ENCODE measurements around the gene SLC1A5.
"Not testable (repeated sequence)": the region's sequence is repeated elsewhere in the genome, so short reads cannot be mapped to it uniquely, and the experiment has no call there.

SLC1A5 gene

DNA sequence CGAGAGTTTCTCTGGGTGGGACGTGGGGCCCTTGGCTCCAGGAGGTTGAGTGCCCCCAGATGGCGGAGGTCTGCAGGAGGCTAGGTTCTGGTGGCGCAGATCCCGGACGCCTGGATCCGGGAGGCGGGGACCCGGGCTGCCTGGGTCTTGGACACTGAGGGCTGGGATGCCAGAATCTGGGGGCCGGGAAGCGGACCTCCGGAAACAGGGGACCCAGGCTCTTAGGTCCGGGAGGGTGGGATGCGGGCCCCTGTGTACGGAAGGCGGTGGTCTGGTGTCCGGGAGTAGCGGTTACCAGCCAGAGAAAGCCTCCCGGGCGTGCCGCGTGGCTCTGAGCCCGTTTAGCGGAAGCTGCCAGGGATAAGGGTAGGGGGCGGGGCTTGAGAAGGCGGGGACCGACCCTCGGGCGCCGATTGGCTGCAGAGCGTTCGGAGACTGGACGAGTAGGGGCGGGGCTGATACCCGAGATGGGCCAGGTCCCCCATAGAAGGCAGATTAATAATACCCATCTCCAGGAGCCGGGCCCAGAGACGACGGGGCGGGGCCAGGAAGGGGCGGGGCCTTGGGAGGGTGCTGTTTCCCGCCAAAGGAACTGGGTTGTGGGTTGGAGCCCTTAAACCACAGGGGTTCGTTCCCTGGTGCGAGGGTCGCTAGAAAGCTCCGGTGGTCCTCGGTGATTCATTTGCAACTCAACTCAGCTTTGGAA lies at the start of gene SLC1A5:
Gene SLC1A5, minus strand, starts transcription at position 333 of the 706 bp plus-strand sequence. CDS start 629 bp downstream, outside the sequence.
- peak; percentile 99 for DNase-seq (ENCODE audit: low spot score)

DNA sequence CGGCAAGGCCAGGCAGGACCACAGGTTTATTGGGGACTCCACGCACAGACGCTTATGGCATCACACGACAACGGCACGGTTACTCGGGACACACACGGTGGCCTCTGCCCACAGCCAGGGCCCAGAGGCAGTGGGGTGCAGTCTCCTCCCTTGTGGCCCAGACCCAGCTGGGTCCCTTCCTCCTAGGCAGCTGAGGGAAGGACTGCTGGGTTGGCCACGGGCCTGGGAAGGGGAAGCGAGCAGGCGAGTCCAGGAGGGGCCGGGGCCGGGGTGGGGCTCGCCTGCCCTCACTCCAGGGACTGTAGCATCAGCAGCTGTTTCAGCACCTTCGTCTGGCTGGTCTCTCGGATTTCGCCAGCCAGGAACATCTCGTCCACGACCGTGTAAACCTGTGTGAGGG lies 49.8 kb upstream of the SLC1A5 start:
- DNase-seq (ENCODE audit: low spot score) = no peak

DNA sequence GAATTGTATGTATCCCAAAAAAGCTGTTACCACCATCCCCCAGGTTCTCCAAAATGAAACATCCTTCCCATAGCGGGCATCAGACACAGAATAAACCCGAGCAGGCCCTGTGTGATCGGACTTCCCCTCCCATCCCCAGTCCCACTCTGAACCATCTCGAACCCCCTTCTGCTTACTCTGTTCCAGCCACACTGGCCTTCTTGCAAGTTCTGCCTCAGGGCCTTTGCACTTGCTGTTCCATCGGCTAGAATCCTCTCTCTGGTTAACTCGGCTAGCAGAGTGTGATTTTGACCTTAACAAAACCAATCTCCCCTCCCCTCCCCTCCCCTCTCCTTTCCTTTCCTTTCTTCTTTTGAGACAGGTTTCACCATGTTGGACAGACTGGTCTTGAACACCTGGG lies 46.6 kb upstream of the SLC1A5 start:
- DNase-seq (ENCODE audit: low spot score) = no peak

DNA sequence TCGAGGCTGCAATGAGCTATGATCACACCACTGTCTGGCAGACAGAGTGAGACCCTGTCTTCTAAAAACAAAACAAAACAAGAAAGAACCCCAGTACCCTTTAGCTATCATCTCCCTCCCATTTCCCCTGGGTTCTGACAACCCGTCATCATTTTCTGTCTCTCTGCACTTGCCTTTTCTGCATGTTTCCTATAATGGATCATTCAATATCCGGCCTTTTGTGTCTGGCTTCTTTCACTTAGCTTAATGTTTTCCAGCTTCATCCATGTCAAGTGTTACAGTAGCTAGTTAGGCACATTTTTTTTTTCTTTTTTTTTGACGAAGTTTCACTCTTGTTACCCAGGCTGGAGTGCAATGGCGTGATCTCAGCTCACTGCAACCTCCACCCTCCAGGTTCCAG lies 45.7 kb upstream of the SLC1A5 start:
- DNase-seq (ENCODE audit: low spot score) = no peak

DNA sequence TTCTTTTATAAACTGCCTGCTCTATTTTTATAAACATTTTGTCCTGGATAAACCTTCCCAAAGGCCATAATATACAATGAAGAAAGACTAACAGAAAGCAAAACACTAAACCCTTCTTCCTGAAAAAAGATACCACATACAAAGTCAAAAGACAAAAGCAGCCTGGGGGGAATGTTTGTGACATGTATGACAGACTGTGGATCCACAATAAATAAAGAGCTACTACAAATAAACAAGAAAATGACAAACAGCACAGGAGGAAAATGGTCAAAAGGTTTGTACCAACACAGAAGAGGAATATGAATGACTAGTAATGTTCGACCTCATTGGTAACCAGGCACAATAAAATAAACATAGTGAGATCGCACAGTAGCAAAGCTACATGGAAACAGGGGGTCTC lies 42.5 kb upstream of the SLC1A5 start:
- DNase-seq (ENCODE audit: low spot score) = no peak

DNA sequence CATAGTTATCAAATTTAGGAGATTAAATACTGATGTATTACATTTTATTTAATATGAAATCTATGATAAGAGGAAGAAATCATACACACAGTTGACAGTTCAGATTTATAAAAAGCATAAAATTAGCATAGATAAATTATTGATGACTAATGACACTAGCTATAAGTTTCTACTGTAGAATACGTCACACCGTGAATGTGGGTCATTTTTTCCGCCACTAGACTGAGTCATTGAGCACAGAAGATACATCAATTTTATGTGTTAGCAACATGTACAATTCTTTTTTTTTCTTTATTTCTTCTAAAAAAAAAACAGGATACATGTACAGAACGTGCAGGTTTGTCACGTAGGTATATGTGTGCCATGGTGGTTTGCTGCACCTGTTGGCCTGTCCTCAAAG lies 40.1 kb upstream of the SLC1A5 start:
- no peak for DNase-seq (ENCODE audit: low spot score)

DNA sequence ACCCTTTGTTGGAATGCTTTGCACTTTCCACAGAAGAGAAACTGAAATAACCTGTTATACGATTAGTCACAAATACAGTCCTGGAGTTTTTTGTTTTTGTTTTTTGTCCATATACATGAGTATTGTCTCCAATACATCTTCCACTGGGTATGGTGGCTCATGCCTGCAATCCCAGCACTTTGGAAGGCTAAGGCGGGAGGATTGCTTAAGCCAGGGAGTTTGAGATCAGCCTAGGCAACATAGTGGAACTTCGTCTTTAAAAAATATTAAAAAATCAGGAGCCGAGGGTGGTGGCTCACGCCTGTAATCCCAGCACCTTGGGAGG lies 37.3 kb upstream of the SLC1A5 start:
- no peak for DNase-seq (ENCODE audit: low spot score)

DNA sequence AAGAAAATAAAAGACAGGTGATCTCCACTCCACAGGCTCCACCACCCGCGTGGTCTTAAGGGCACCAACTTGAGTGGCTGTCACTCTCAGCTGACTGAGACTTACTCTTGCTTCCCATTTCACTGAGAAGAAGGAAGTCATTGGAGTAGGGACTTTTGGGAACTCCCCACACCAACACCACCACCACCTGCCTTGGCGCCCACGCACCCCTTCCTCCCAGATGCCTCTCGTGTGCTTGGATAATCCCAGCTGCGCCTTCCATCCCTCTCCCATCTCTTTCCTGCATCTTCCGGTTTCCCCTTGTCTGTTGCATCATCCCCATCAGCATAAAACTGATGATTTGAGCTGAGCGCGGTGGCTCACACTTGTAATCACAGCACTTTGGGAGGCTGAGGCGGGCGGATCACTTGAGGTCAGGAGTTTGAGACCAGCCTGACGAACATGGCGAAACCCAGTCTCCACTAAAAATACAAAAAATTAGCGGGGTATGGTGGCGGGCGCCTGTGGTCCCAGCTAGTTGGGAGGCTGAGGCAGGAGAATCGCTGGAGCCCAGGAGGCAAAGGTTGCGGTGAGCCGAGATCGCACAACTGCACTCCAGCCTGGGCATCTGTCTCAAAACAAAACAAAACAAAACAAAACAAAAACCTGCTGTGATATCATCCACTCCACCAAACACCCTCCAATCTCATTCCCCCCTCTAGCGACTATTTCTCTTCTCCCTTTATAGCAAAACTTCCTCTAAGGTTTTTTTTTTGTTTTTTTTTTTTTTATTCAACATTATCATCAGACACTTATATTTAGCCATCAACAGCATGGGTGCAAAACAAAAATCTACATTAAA lies 36.7 kb upstream of the SLC1A5 start:
- DNase-seq (ENCODE audit: low spot score) = no peak

DNA sequence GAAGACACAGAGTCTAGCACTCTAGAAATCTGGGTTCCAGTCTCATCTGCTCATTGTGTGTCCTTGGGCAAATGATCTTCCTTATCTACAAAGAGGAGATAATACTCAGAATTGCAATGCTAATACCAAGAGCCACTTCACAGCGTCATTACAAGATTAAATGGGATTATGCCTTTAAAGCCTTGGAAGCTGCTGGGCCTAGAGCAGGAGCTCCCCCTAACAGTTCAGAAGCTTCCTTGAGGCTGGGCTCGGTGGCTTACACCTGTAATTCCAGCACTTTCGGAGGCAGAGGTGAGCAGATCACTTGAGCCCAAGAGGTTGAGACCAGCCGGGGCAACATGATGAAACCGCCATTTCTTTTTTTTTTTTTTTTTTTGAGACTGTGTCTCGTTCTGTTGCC lies 34.7 kb upstream of the SLC1A5 start:
- no peak for DNase-seq (ENCODE audit: low spot score)

DNA sequence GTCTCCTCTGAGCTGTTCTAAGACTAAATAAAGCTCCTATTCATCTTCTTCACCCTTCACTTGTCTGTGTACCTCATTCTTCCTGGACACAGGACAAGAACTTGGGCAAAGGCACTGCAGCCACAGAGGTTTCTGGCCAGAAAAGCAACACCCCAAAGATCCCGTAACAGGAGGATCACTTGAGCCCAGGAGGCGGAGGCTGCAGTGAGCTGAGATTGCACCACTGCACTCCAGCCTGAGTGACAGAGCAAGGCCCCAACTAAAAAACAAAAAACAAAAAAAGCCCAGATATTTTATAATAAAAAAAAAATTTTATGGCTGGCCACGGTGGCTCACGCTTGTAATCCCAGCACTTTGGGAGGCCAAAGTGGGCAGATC lies 34.0 kb upstream of the SLC1A5 start:
- not testable (repeated sequence) for DNase-seq (ENCODE audit: low spot score)

DNA sequence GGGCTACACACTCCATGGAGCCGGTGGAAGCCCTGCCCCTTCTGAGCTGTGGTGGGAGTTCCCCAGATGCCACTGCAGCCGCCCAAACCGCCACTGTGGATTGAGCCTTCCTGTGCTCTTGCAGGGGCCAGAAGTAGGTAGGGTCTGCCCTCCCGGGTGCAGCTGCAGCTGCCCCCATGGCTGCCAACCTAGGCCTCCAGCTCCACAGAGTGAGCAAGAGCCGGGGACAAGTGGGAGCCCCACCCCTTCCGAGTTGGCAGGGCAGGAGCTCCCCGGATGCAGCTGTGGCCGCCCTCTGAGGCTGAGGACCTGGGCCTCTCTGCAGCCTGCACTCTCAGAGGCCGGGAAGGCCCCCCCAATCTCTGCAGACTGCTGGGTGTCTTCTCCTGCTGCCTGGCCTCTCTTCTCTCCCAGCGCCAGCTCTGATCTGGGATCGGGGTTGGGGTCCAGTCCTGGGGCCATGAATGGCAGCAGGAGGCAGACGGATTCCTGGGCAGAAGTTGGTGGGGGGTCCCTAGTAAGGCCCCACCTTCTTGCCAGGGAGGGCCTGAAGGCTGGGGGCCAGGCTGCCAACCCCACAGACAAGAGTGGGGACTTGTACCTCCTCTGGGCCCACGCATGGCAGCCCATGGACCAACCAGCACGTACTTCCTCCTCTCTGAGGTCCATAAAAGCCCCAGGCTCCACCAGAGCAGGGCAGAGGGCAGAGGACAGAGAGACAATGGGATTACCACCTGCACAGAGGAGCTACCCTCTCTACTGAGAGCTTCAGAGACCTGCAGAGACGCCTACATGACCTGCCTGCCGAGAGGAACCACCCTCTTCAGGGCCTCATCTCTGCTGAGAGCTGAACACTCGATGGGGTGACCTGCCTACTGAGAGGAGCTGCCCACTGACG lies 33.4 kb upstream of the SLC1A5 start:
- DNase-seq (ENCODE audit: low spot score) = no peak

DNA sequence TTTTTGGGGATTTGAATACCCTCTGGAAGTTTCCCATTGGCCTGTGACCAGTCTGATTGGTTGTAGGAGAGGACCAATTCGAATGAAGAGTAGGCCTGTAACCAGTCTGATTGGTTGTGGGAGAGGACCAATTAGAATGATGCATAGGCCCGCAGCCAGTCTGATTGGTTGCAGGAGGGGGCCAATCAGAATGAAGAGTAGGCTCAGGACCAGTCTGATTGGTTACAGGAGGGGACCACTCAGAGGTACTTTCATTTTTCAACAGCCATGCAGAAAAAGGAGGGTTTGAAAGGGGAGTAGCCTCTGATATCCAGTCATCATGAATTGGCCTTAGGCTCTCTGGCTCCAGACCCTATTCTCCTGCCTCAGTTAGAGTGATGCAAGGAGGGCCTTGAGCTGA lies 30.4 kb upstream of the SLC1A5 start:
- no peak for DNase-seq (ENCODE audit: low spot score)

DNA sequence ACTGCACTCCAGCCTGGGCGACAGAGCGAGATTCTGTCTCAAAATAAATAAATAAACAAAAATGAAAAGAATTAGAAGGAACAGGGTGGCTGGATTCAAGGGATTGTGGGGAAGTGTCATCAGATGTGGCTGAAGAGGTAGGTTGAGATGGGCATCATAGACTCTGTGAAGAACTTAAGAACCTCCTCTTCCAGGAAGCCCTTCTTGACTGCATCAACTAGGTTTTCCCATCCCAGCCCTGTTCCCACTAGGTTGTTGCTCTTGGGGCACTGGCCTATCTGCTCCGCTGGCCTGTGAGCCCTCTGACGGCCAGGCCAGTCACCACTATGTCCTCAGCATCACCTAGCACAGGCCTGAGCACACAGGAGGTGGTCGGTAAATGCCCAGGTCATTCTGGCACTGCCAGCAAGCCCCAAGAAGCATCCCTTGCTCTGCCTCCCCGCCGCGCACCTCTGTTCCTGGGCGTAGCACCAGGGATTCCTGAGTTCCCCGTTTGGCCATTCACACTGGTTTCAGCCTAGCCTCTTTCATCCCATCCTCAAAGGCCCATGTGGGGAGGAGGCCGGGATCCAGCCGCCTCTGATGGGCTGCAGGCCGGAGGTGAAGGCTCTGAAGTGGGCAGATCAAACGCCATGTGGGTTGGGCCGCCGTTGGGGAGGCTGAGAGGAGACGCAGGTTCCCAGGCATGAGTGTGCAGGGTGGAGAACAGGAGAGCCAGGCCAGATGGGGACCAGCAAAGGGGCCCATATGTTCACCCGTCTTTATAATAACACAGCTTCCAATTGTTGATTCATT lies 27.6 kb upstream of the SLC1A5 start:
- DNase-seq (ENCODE audit: low spot score) = no peak

DNA sequence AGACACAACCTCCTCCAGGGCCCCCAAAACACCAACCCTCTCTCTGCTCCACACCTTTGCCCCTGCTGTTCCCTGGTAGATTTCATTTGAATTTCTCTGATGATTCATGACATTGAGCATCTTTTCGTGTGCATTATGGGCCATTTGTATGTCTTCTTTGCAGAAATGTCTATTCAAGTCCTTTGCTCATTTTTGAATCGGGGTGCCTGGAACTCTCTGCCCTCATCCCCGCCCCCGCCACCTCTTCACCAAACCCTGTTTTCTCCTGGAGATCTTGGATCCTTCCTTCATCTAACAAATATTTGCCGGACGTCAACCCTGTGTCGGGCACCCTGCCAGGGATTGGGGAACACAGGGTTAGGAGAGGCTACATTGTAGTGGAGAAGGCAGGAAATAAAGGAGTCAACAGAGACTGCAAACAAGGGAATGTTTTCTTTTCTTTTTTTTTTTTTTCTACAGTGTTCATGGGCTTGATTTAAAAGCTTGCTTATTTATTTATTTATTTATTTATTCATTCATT lies 25.5 kb upstream of the SLC1A5 start:
- DNase-seq (ENCODE audit: low spot score) = no peak

DNA sequence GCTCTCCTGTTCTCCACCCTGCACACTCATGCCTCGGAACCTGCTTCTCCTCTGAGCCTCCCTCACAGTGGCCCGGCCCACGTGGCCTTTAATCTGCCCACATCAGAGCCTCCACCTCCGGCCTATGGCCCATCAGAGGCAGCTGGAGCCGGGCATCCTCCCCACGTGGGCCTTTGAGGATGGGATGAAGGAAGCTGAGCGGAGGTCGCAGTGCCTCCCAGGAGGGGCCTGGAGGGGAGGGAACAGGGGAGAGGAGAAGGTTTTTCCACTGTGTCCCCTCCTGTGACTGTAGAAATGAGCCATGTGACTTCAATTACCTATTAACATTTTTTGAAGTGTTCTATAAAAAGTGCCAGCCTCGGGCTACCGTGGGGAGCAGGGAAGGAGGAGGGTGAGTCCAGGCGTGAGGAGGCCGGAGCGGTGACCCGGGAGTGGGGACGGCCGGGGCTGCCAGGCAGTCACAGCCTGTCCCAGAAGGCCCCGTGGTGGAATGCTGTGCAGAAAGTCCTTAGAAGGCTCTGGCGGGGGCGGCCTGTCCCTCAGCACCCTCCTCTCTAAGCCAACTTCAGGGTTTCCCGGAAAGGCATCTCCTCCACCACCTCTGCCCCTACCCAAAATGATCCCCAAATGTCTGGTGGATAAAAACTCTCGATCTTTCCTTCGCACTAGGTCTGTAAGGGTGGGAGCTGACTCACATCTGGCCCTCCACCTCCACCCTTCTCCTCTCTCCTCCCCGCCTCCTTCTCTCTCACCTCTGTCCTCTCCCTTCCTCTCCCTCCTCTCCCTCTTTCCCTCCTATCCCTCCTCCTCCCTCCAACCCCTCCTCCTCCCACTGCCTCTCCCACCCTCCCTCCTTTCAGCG lies 24.8 kb upstream of the SLC1A5 start:
- DNase-seq (ENCODE audit: low spot score) = no peak

DNA sequence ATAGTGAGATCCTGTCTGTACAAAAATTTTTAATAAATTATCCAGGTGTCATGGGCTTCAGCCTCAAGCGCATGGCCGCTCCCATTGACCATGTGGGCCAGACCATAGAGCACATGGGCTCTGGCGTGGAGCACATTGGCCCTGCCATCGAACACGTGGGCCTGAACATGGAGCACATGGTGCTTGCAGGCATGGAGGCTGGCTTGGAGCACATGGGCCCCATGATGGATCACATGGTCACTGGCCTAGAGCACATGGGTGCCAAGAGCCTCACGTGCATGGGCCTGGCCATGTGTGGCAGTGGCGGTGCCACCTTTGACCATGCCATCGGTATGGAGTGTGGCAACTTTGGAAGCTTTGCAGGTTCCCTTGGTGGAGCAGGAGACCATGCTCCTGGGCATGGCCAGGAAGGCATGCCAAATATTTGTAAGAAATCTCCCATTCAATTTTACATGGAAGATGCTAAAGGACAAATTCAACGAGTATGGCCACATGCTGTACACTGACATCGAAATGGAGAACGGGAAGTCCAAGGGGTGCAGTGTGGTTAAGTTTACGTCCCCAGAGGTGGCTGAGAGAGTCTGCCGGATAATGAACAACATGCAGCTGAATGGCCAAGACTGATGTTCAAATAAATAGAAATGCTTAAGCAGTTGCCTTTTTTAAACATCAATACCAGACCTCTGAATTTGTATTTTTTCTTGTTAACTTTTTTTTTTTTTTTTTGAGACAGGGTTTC lies 21.3 kb upstream of the SLC1A5 start:
- no peak for DNase-seq (ENCODE audit: low spot score)

DNA sequence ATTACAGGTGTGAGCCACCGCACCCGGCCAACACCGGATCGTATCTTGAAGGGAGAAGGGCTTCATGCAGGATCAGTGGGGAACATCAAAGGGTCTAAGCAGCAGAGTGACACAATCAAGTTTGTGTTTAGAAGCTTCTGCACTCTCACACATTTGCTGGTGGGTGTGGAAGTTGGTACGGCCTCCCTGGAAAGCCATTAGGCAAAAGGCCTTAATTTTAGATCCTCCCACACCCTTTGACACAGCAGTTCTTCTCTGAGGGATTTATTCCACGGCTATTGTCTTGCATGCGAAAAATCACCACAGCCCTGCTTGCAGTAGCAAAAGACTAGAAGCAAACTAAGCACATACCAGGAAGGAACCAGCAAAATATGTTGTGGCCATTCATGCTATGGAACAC lies 18.3 kb upstream of the SLC1A5 start:
- DNase-seq (ENCODE audit: low spot score) = no peak

DNA sequence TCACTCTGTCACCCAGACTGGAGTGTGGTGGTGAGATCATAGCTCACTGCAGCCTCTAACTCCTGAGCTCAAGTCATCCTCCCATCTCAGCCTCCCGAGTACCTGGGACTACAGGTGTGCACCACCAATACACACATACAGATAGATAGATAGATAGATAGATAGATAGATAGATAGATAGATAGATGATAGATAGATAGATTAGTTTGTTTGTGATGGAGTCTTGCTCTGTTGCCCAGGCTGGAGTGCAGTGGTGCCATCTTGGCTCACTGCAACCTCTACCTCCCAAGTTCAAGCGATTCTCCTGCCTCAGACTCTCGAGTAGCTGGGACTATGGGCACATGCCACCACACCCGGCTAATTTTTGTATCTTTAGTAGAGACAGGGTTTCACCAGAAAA lies 16.0 kb upstream of the SLC1A5 start:
- DNase-seq (ENCODE audit: low spot score) = not testable (repeated sequence)

DNA sequence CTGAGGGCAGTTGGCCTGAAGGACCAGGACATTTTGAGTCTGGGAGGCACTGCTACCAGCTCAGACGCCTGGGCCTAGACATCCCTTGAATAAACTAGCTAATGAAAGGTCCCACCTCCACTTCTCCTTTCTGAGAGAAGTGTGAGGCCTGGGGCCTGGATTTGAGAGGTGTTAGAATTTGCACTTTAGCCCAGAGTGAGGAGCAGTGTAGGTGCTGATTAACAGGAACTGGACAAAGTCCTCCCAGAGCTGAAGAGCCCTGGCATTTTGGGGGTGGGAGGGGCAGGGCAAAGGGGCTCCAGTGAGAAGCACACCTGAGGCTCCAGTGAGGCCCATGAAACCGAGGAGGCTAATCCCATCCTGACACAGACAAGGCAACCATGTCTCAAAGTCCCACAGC lies 15.2 kb upstream of the SLC1A5 start:
- DNase-seq (ENCODE audit: low spot score) = no peak

DNA sequence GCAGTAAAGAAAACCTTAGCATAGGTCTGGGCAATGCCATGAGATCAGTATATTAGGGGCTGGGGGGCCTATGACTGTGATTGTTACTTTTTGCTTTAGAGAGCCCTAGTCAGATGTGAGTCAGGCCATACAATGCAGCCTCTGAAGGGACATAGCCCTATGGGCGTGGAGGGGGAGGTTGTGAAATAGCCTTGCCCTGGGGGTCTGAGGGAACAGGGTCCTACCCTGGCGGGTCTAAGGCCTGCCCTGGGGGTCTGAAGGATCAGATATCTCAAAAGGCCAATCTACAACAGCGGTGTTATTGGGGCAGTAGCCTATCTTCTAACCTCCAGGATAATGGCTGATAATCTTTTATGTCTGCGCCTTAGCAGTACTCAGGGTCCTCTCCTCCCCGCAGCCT lies 13.8 kb upstream of the SLC1A5 start:
- no peak for DNase-seq (ENCODE audit: low spot score)

All from GM03348 (cell line).